Ishikawa (cell line): ENCODE measurements around the gene PLXNB3.

Source experiments
- CEBPB ChIP-seq: IDR thresholded peaks from 2 replicates; pipeline ENCODE4 v1.6.1; 2012
- CREB1 ChIP-seq: IDR thresholded peaks from 2 replicates; pipeline ENCODE4 v1.6.1; 2012; ENCODE audit warnings: low read depth
- EGR1 ChIP-seq: IDR thresholded peaks from 2 replicates; pipeline ENCODE4 v1.6.1; 2012
- EP300 ChIP-seq: IDR thresholded peaks from 2 replicates; pipeline ENCODE4 v1.6.1; 2012; ENCODE audit warnings: borderline replicate concordance
- FOXM1 ChIP-seq: IDR thresholded peaks from 2 replicates; pipeline ENCODE4 v1.6.1; 2012; ENCODE audit warnings: low read depth, borderline replicate concordance
- MAX ChIP-seq: IDR thresholded peaks from 2 replicates; pipeline ENCODE4 v1.6.1; 2012
- NFIC ChIP-seq: IDR thresholded peaks from 2 replicates; pipeline ENCODE4 v1.6.1; 2012
- RAD21 ChIP-seq: IDR thresholded peaks from 2 replicates; pipeline ENCODE4 v1.6.1; 2012; ENCODE audit warnings: low read depth
- REST ChIP-seq: IDR thresholded peaks from 2 replicates; pipeline ENCODE4 v1.6.1; 2012; ENCODE audit warnings: low read depth, mild to moderate bottlenecking
- TAF1 ChIP-seq: IDR thresholded peaks from 2 replicates; pipeline ENCODE4 v1.6.1; 2012; ENCODE audit warnings: low read depth, mild to moderate bottlenecking
- TCF12 ChIP-seq: IDR thresholded peaks from 2 replicates; pipeline ENCODE4 v1.6.1; 2012; ENCODE audit warnings: low read depth
- TEAD4 ChIP-seq: IDR thresholded peaks from 2 replicates; pipeline ENCODE4 v1.6.1; 2012
- USF1 ChIP-seq: IDR thresholded peaks from 2 replicates; pipeline ENCODE4 v1.6.1; 2012
- YY1 ChIP-seq: IDR thresholded peaks from 2 replicates; pipeline ENCODE4 v1.6.1; 2012; ENCODE audit warnings: low read depth
- ZBTB7A ChIP-seq: IDR thresholded peaks from 2 replicates; pipeline ENCODE4 v1.6.1; 2012; ENCODE audit warnings: low read depth

The PLXNB3 gene

GRCh38 chrX:153806999-153807575 lies 43.0 kb downstream of the PLXNB3 start:
- TF ChIP-seq RAD21 (no peak), MAX (no peak), CREB1 (no peak), TCF12 (no peak), EGR1 (no peak), REST (no peak), USF1 (no peak), TEAD4 (no peak), YY1 (no peak), NFIC (no peak), TAF1 (no peak), EP300 (no peak)

- TF ChIP-seq NFIC, result no peak
- no peak for TF ChIP-seq RAD21
- TF ChIP-seq TEAD4, result no peak
- no peak for TF ChIP-seq MAX
- no peak for TF ChIP-seq REST
- TF ChIP-seq TAF1, result no peak
- TF ChIP-seq CEBPB, result no peak
- TF ChIP-seq FOXM1, result no peak
- TF ChIP-seq EGR1, result no peak
- TF ChIP-seq EP300, result no peak
- no peak for TF ChIP-seq YY1
- no peak for TF ChIP-seq TCF12
- no peak for TF ChIP-seq CREB1
- no peak for TF ChIP-seq USF1
- no peak for TF ChIP-seq ZBTB7A
Measured at GRCh38 chrX:153807976-153808375, 43.9 kb downstream of the PLXNB3 start.

- TF ChIP-seq YY1, result no peak
- TF ChIP-seq MAX, result no peak
- TF ChIP-seq CEBPB, result no peak
- no peak for TF ChIP-seq CREB1
- no peak for TF ChIP-seq TCF12
- TF ChIP-seq FOXM1, result no peak
- no peak for TF ChIP-seq TEAD4
- no peak for TF ChIP-seq ZBTB7A
- TF ChIP-seq EP300, result no peak
- no peak for TF ChIP-seq USF1
- TF ChIP-seq RAD21, result no peak
- TF ChIP-seq TAF1, result no peak
- TF ChIP-seq REST, result no peak
- no peak for TF ChIP-seq EGR1
Measured at GRCh38 chrX:153812220-153812619, 48.2 kb downstream of the PLXNB3 start.

- TF ChIP-seq TEAD4, result no peak
- no peak for TF ChIP-seq CREB1
- no peak for TF ChIP-seq MAX
- no peak for TF ChIP-seq USF1
- TF ChIP-seq EP300, result no peak
- no peak for TF ChIP-seq YY1
- TF ChIP-seq CEBPB, result no peak
- no peak for TF ChIP-seq FOXM1
Measured at GRCh38 chrX:153813161-153813560, 49.1 kb downstream of the PLXNB3 start.
